ENCODE results near the gene SLC19A1. TPM values are rescaled to one million over a fixed set of nuclear protein-coding genes. Genes with fewer than 3 reads are reported as not detected.

The SLC19A1 gene
- polyA plus RNA-seq, 3 donors: 42.2 to 51.1 (median 50.2) TPM

DNA sequence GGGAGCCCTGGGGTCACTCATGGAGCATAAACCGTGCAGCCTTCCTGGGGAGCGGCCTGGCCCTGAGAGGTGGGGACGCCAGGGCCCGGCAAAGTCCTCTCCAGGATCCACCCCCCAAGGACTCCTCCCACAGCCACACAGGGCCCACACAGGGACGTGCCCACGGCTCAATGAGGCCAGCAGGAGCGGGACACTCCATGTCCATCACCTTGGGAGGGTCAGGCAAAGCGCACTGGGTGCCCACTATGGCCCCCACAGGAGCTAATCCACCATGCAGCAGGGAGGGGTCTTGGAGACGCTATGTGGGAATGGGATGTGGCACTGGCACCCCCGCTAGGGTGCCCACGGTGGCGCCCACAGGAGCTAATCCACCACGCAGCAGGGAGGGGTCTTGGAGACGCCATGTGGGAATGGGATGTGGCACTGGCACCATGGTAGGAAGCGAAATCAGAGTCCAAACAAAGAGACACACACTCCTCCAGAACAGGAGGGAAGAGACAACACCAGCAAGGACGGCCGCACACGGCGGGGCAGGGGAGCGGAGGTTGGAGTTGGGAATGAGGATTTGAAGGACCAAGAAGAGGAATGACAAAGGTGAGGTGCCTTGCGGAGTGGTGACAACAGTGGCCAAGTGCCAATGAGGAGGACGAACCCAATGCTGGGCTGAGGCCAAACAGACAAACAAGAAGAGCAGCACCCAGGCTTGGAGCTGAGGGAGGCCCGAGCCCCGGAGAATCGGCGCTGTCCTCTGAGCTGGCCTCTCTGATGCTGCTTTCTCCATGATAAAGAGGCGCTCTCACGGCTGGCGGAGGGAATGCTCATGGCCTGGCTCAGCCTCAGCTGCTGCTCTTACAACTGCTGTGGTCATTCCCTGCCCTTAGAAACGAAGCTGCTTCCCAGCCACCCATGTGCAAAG, 18.1 kb upstream of the SLC19A1 start:
- DNase-seq: no peak

DNA sequence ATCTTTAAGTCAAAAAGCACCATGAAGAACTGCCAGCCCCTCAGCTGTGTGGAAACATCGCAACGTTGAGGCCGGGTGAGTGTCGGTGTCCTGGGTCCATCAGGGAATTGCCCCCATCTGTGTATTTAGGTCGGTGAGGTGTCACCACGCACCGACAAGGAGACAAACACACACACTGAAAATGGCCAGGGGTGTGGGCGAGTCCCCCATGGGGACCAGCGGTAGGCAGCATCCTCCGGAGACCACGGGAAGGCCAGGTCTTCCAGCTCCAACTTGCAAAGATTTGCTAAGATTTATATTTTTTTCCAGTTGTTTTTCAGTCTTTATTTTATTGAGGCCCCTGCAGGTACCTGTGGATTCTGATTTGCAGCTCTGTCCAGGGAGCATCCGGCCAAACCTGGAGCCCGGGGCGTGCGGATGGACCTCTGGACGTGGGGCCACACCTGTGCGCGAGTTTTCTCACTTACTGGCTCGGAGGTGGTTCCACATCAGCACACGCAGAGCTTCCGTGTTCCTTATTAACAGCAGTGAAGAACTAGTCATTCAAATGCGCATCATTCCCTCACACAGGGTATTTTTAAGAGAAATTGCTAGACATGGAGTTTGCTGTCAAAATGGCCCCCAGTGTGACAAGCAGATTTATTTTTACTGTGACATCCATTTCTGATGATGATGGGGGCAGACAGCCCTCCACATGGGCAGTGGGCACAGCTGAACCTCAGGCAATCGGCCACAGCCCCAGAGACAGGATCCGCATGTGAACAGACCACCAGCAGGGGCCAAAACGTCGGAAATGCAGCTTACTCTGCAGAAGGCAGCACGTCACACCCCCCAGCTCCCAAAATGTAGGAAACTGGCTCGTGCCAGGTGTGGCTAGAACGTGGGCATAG, 17.2 kb upstream of the SLC19A1 start:
- DNase-seq: no peak

DNA sequence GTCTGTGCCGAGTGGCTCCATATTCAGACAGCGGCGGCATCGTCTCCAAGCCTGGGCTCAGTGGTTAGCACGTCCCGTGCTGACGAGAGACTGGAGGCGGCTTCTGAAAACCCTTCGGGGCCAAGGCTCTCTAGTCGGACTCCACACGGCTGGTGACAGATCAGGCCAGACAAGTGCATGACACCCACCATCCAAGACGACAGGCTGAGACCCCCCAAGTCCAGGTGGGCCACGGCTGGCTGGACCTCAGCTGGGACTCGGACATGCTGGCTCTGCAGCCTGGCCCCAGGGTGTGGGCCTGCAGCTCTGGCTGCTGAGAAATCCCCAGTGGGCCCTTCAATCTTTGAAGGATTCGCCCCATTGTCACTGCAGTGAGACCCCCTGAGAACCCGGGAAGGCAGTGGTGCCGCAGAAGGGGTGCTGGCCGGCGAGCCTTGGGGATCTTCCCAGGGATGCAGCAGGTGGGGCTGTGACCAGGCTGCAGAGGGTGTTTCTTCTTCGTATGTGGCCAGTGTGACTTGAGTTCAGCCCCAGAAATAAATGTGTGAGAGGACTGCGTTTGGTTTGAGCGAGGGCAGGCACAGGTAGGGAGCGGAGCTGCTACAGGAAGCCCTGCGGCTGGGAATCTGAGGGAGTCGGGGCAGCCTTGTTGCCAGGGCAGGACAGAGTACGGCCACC, 15.9 kb upstream of the SLC19A1 start:
- DNase-seq: no peak

DNA sequence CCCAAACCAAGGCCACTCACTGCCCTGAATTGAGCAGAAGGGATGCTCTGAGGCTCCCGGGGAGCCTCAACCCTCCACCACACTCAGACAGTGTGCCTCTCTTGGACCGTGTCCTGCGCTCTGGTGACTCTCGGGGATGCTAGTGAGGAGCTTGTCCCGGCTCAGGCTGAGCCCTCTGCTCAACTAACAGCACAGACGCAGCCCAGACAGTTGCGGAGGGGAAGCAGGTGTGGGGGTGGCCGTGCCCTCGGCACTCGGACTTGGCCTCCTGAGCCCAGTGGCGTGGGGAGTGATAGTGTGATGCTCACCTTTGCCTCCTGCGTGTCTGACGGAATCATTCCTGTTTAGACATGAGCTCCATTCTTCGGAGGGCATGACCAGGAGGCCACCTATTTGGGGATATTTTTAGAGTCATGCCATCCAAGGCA, 15.4 kb upstream of the SLC19A1 start:
- no peak for DNase-seq

DNA sequence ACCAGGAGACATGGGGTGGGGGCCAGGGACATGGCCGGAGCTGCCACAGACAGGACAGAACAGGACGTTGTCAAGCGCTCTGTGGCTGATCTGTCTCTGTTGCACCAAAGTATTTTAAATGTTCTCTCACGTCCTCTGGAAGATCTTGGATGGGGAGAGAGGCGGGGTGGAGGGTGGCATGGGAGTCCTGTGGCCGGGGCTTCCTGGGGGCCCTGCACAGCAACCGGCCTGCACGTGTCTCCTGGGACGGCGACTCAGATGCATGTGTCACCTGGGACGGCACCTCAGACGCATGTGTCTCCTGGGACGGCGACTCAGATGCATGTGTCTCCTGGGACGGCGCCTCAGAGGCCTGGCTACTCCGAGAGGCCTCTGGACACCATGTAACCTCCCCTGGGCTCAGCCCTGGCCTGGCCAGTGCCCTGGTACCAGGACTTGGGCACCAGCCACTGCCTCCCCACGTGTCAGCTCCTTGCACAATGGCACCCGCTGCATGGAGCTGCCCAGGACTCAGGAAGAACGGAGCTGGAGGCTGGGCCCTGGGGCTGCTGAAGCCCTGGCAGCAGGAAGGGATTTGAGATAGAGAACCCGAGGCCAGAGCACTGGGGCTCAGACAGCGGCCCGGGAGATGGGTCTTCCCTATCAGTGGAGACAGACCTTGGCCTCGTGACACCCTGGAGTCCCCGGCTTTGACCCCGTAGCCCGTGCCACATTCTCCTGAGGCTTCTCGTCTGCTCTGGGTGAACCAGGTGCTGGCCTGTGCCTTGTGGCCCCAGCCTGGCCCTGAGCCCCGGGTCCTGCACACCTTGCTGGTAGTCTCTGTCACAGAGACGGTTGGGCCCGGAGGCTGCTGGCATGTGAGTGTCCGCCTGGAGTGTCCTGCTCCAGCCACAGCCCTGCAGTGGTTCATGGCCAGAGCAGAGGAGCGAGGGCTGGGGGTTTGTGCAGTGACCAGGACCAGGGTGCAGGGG, 14.7 kb upstream of the SLC19A1 start:
- DNase-seq: no peak

DNA sequence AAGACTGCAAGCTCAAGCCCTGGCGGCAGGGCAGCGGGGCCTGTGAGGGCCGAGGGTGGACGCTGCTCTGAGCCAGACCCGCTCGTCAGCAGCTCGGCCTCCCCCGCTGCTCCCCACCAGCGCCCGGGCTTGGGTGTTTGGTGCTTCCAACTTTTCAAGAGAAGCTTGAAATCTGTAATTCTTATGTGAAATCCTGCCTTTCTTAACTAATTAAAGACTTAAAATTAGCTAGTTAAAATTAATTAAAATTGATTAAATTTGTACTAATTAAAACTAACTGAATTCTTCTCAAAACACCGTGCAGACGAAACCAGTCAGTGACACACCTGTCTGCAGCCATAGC, 14.0 kb upstream of the SLC19A1 start:
- no peak for DNase-seq

DNA sequence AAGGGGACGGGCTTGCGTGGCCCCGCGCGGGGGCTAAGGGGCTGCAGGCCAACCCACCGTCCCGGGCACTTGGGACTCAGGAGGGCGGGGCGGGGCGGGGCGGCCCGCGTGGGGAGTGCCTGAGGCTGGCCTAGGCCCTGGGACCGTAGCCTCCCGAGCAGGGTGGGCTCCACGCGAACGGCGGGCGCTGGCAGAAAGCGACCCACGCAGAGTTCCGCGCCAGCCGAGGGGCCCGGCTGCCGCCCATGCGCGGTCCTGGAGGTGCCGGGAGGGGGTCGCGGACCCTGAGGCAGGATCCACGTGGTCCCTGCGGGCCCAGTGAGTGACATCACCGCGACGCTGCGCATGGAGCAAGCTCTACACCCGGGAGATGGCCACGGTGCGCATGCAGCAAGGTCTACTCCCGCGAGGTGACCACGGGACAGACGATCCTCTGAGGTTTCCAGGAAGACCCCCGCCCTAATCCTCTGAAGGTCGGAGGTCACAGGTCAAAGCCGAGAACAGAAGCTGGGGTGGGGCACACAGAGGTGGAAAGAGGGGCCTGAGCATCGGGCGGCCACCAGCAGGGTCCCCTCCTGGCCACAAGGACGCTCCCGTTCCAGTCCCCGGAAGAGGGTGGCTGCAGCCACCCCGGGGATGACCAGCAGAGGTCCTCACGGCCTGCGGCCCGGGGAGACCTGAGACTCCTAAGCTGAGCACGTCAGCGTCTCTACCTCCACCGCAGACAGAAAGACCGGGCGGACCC, 13.5 kb upstream of the SLC19A1 start:
- peak; percentile 91 for DNase-seq

DNA sequence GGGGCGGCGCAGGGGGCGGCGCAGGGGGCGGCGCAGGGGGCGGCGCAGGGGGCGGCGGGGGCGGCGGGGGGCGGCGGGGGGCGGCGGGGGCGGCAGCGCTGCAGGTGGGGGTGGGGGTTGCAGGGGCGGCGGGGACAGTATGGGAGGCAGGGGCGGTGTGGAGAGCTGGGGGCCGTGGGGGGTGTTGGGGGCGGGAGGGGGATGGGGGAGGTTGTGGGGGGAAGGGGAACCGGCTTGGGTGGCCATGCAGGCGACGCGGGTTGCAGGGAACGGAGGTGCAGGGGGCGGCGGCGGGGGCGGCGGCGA, 13.0 kb upstream of the SLC19A1 start:
- DNase-seq: no peak

DNA sequence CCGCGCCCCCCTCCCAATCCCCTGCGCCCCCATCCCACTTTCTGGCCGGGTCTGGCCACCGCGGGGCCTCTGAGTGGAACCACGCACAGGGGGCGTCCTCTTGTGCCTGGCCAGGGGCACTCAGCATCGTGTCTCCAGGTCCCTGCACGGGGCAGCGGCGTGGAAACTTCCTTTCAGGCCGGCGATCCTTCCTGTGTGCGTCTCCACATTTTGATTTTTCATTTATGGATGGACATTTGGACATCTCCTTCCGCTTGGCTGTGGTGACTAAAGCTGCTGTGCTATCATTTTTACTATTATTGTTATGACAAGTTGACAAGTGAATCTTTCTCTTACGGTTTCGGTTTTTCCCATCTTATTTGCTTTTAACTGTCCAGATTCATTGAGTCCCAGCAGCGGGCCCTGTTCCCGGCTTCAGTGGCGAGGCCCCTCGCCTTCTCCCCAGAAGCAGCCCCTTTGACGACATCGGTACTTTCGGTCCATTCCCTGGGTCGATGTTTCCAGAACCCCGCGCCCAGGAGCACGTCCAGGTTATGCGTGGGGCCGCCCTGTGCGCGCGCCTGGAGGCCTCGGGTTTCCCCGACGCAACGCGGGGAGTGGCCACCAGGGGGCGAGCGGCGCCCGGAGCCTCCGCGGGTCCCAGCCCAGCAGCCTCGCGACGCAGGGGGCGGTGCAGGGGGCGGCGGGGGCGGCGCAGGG, 12.4 kb upstream of the SLC19A1 start:
- DNase-seq: peak; percentile 72

DNA sequence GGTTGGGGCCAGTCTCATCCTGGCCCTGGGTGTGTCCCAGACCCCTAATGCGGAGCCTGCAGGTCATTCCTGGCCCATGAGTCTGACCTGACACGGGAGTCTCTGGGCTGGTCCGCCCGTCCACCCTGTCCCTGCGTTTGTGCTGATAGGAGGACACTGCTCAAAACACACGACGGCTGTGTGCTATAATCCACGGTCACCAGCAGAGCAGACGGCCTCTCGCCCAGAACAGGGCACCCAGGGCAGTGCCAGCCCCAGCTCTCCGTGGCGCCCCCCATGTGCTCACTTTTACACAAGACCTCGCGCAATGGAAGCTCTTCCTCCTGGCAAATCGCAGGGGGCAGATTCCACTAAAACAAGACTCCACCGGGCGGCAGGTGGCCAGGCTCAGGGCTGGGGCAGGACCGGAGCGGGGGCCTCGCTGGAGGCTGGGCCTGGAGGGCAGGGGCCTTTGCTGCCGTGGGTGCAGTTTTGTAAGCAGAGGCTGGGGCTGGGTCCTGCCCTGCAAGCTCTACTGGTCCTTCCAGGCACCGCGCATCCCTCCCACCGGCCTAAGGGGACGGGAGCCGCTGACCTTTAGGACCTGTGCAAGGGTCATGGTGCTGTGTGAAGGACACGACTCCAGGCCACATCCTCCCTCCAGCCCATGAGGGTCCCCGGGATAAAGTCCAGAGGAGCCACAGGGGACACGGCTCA, 10.6 kb upstream of the SLC19A1 start:
- no peak for DNase-seq

DNA sequence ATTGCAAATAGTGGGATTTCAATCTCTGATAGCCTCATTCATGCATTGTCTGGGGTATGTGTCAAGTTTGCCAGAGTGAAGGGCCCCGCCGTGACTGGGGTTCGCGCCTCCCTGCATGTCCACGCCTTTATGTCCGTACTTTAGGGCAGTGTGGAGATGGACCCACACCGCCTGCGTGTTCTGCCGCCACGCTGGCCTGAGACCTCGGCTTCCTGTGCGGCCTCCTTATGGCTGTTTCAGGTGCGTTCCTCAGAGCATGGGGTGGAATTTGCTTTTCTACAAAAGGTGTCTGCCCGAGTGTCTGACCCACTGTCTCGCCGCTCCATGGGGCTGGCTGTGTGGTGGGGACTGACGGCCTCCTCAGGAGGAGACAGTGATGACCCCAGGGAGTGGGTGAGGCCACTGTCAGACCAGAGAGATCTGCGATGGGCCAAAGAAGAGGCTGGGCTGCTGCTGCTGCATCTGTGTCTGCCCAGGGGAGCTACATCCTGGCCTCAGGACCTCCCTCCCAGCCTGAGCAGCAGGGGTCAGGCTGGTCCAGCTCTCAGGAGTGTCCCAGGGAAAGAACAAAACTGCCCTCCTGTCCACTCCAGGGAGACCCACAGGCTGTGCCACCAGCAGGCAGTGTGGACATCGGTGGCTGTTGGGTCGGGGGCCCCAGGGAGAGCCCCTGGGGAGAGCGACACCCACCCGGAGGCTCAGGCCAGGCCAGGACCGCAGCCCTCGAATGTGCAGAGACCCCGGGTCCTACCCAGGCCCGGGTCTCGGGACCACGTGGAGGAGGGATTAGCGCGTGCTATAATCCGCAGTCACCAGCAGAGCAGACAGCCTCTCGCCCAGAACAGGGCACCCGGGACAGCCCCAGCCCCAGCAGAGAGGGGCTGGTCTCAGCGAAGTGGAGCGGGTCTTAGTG, 9.8 kb upstream of the SLC19A1 start:
- DNase-seq: no peak

DNA sequence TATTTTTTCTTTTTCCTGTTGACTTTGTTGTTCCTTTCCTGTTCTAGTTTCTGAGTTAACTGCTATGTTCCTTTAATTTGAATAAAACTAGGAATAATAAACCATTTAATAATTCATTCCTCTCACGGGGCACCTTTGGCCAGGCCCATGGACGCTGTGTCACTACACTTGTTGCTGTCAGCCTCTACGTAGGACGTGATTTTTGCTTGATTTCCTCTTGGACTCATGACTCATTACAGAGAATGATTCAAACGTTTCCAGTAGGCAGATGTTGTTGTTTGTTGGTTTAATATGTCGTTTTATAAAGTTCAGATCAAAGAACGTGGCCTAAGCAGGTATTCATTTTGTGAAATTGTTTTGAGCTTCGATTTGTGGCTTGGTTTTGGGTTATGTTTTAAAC, 9.1 kb upstream of the SLC19A1 start:
- DNase-seq: no peak

DNA sequence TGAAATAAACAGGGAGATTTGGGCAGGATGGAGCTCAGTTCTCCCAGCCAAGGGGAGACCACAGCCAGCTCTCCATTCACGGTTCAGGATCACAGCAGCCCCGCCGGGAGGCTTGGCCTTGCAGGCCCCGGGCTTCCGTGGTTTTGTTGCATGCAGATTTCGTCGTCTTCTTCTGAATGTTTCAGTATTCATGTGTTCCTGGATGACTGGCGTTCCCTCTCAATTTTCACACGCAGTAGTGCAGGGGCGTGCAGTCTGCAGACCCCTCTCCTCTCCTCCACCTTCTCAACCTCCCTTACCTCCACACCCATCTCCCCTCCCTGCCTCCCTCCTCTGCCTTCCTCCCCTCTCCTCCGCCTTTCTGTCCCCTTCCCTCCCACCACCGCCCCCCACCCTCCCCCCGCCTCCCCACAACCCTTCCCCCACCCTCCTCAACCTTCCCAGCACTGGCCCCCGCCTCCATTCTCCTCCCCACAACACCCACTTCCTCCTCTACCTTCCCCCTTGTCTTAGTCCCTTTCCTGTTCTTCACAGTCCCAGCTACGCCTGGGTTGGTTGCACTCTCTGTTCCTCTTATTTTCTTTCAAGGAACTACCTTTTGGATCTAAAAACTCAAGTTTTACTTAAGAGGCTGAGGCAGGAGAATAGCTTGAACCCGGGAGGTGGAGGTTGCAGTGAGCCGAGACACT, 8.4 kb upstream of the SLC19A1 start:
- DNase-seq: no peak

DNA sequence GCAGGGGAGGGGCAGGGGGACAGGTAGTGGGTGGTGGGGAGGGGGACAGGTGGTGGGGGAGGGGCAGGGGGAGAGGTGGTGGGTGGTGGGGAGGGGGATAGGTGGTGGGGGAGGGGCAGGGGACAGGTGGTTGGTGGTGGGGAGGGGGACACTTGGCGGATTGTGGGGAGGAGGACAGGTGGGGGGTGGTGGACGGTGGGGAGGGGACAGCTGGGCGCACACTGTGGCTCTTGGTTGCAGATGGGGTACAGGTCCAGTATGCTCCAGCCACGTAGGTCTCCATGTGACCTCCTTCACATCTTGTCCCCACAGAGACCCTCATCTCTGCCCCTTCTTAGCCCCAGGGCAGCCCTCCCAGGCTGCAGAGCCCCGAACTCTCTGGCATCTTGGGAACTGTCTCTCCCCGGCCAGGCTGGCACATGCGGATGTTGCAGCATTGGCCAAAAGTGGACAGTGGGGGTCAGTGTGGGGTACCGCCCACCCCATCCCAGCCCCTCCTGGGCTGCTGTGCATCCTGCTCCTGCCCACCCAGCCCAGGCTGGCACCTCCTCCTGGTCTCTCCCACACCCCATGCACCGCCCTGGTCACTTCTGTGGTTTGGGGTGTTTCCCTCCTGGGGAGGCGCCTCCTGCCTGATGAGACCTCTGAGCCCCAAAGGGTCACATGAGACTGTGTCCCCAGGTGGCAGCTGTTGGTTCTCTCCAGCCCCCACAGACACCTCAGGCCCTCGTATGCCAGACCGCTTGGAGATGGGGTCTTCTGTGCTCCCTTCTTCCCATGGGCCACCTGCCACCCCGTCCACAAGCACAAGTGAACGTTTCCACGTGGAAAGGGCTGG, 7.6 kb upstream of the SLC19A1 start:
- no peak for DNase-seq

DNA sequence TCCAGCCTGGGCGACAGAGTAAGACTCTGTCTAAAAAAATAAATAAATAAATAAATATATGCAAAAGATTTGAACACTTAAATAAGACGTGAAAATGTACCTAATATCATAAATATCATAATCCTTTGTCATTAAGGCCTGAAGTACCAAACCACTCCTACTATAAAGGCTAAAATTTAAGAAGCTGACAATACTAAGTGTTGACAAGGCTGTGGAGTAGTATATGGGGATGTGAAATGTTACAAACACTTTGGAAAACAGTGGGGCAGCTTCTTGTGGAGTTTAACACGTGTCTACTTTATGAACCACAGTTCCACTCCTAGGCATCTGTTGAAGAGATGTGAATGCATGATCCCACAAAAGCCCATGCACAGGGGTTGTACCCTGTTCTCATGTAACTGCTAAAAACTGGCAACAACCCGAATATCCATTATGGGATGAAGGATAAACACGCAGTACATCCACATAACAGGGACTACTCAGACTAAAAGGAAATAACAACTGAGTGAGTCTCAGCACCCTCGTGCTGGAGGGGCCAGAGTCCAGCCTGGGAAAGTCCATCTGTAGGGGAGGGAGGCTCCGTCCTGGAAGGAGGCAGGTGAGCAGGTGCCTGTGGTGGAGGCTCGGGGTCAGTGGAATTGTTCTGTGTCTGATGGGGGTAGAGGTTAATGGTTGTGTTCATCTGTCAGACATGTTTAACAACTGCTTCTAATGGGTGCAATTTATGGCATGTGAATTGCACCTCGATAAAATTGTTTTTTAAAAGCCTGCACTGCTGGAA, 6.7 kb upstream of the SLC19A1 start:
- DNase-seq: no peak

DNA sequence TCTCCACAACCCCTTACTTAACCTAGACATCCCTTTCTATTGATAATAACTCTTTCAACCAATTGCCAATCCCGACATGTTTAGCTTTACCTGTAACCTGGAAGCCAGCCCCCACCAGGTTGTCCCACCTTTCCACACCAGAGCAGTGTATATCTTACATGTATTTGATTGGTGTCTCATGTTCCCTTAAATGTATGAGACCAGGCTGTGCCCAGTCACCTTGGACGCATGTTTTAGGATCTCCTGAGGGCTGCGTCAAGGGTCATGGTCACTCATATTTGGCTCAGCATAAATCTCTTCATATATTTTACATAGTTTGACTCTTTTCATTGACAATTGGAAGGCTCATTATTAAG, 5.3 kb upstream of the SLC19A1 start:
- no peak for DNase-seq

Data from renal pelvis (tissue), 4 donors.